SK-N-SH (cell line): Measurements from ENCODE around the gene TNFAIP2.

ENCODE experiments used
- CHD2 ChIP-seq: fragments of 150-350 bp; IDR thresholded peaks from 2 replicates; pipeline ENCODE4 v1.6.1; 2018; ENCODE audit warnings: low read length; ENCODE audit not compliant: partially characterized antibody
- EP300 ChIP-seq, 2 experiments: IDR thresholded peaks; 2 replicates each; pipeline versions ENCODE4 v1.4.0 to v1.6.1; 2012; ENCODE audit warnings: borderline replicate concordance in 1 of 2, low read depth in 1 of 2, low read length in 1 of 2
- MEF2A ChIP-seq: IDR thresholded peaks from 2 replicates; pipeline ENCODE4 v1.4.0; 2012; ENCODE audit warnings: low read depth, borderline replicate concordance
- SIN3A ChIP-seq: IDR thresholded peaks from 2 replicates; pipeline ENCODE4 v1.6.1; 2012; ENCODE audit warnings: low read depth, mild to moderate bottlenecking, low read length, moderate library complexity, borderline replicate concordance
- TAF1 ChIP-seq: IDR thresholded peaks from 2 replicates; pipeline ENCODE4 v1.6.1; 2012; ENCODE audit warnings: low read depth, mild to moderate bottlenecking, low read length, moderate library complexity, borderline replicate concordance
- USF1 ChIP-seq: IDR thresholded peaks from 2 replicates; pipeline ENCODE4 v1.4.0; 2012; ENCODE audit warnings: low read depth, borderline replicate concordance
- TF ChIP-seq, protein P1 (sequence below): fragments of 200-600 bp; sonication (generic); IDR thresholded peaks from 2 replicates; pipeline ENCODE4 v1.6.1; 2017; ENCODE audit warnings: antibody characterized with exemption, mild to moderate bottlenecking, moderate library complexity
- TF ChIP-seq, protein P2 (sequence below): fragments of 150-350 bp; IDR thresholded peaks from 2 replicates; pipeline ENCODE4 v1.6.1; 2016; ENCODE audit warnings: mild to moderate bottlenecking, low read depth, low read length

DNA sequence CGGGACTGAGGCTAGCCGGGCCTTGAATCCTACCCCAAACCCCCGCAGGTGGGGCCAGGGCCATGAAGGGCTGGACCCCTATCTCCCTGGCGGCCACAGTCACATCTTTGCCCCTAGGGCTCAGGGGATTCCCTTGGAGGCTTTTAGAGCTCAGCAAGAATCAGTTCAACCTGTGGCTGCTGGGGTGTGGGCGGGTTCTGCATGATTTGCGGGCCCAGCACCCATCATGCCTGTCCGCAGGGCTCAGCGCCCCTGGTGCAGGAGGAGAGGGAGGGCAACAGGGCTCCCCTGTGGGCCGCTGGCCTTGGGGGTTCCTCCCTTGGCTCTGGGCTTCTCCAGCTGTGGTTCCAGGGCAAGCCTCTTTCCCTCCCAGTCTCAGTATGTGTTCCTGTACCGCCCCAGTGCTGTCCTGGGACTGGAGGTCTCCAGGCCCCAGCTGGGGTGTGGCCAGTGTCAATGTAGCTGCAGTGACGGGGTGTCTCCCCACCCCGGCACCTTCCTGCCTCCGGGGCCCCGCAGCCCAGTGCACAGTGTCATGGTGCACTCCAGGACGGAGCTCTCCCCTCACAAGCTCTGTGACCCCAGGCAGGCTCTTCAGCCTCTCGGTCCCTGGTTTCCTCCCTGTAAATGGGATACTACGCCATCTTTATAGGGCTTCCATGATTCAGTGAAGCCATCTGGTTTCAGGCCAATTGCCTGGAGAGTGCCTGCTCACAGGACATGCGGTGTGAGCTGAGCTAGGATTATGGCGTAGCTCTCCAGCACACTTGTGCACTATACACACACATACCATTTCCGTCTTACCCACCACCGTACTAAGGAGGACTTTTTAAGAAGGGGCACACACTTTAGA lies 49.2 kb upstream of the TNFAIP2 start:
- TF ChIP-seq, protein P1, sequence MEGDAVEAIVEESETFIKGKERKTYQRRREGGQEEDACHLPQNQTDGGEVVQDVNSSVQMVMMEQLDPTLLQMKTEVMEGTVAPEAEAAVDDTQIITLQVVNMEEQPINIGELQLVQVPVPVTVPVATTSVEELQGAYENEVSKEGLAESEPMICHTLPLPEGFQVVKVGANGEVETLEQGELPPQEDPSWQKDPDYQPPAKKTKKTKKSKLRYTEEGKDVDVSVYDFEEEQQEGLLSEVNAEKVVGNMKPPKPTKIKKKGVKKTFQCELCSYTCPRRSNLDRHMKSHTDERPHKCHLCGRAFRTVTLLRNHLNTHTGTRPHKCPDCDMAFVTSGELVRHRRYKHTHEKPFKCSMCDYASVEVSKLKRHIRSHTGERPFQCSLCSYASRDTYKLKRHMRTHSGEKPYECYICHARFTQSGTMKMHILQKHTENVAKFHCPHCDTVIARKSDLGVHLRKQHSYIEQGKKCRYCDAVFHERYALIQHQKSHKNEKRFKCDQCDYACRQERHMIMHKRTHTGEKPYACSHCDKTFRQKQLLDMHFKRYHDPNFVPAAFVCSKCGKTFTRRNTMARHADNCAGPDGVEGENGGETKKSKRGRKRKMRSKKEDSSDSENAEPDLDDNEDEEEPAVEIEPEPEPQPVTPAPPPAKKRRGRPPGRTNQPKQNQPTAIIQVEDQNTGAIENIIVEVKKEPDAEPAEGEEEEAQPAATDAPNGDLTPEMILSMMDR = no peak
- TF ChIP-seq, protein P2, sequence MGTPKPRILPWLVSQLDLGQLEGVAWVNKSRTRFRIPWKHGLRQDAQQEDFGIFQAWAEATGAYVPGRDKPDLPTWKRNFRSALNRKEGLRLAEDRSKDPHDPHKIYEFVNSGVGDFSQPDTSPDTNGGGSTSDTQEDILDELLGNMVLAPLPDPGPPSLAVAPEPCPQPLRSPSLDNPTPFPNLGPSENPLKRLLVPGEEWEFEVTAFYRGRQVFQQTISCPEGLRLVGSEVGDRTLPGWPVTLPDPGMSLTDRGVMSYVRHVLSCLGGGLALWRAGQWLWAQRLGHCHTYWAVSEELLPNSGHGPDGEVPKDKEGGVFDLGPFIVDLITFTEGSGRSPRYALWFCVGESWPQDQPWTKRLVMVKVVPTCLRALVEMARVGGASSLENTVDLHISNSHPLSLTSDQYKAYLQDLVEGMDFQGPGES = no peak
- TF ChIP-seq EP300 (IDR thresholded peaks at IDR 0.05; ENCODE audit: borderline replicate concordance in 1 of 2, low read depth in 1 of 2, low read length in 1 of 2) = no peak
- no peak for TF ChIP-seq SIN3A
- TF ChIP-seq TAF1 = no peak
- no peak for TF ChIP-seq USF1
- TF ChIP-seq MEF2A = no peak
- TF ChIP-seq CHD2 = no peak
